CD8-positive, alpha-beta memory T cell (primary cell): ENCODE data around the gene PDGFD. TPM values are rescaled to one million over a fixed set of nuclear protein-coding genes. Genes with fewer than 3 reads are reported as not detected.

Source experiments
- CTCF ChIA-PET: fragments of 350-600 bp; sonication (Branson Sonifier 250); formaldehyde crosslinking; loops from one replicate; lab custom pipeline; 2021; ENCODE audit warnings: antibody characterized with exemption; lab: Charles Lee
- POLR2A ChIA-PET: fragments of 350-600 bp; sonication (Branson Sonifier 250); formaldehyde crosslinking; loops from one replicate; lab custom pipeline; 2021; ENCODE audit warnings: antibody characterized with exemption; lab: Charles Lee
- DNase-seq, 5 donors: peaks; one replicate each; pipeline versions ENCODE4 v3.0.0 to v3.0.0-alpha.2; 2020 to 2022; ENCODE audit warnings: mixed read lengths in 1 of 5
- H3K27ac ChIP-seq: one replicate; pipeline ENCODE4 v1.7.0; 2013; ENCODE audit warnings: low read depth, mild to moderate bottlenecking, low read length, moderate library complexity
- H3K27me3 ChIP-seq: 2 replicates; pipeline ENCODE4 v1.7.0; 2013; ENCODE audit warnings: low read length, mild to moderate bottlenecking; ENCODE audit not compliant: insufficient read depth, poor library complexity, severe bottlenecking
- H3K36me3 ChIP-seq: 2 replicates; pipeline ENCODE4 v1.7.0; 2013; ENCODE audit warnings: mild to moderate bottlenecking, low read length, moderate library complexity; ENCODE audit not compliant: insufficient read depth
- H3K4me1 ChIP-seq: 2 replicates; pipeline ENCODE4 v1.7.0; 2013; ENCODE audit warnings: mild to moderate bottlenecking, low read length, moderate library complexity; ENCODE audit not compliant: insufficient read depth
- H3K4me3 ChIP-seq: 2 replicates; pipeline ENCODE4 v1.7.0; 2013; ENCODE audit warnings: mild to moderate bottlenecking, low read length
- H3K9me3 ChIP-seq: 2 replicates; pipeline ENCODE4 v1.7.0; 2013; ENCODE audit warnings: mild to moderate bottlenecking, low read length
- H3K27ac Mint-ChIP-seq, 8 donors: one replicate each; pipeline ENCODE4 v1.8.0; 2020 to 2021; ENCODE audit warnings: mixed read lengths in 8 of 8, mild to moderate bottlenecking in 6 of 8, inconsistent platforms in 3 of 8, moderate library complexity in 3 of 8
- H3K27me3 Mint-ChIP-seq, 2 donors: one replicate each; pipeline ENCODE4 v1.8.0; 2020 to 2021; ENCODE audit warnings: mixed read lengths in 2 of 2, mild to moderate bottlenecking in 1 of 2, moderate library complexity in 1 of 2
- H3K36me3 Mint-ChIP-seq, 3 donors: one replicate each; pipeline ENCODE4 v1.8.0; 2020 to 2021; ENCODE audit warnings: mixed read lengths in 3 of 3, inconsistent platforms in 1 of 3, mild to moderate bottlenecking in 1 of 3
- H3K4me1 Mint-ChIP-seq, 3 donors: one replicate each; pipeline ENCODE4 v1.8.0; 2020 to 2021; ENCODE audit warnings: mixed read lengths in 3 of 3, inconsistent platforms in 1 of 3, mild to moderate bottlenecking in 1 of 3
- H3K4me3 Mint-ChIP-seq, 7 donors: one replicate each; pipeline ENCODE4 v1.8.0; 2020 to 2021; ENCODE audit warnings: mixed read lengths in 7 of 7, mild to moderate bottlenecking in 6 of 7, moderate library complexity in 4 of 7, inconsistent platforms in 2 of 7
- H3K9me3 Mint-ChIP-seq, 5 donors: one replicate each; pipeline ENCODE4 v1.8.0; 2020 to 2022; ENCODE audit warnings: mixed read lengths in 5 of 5, mild to moderate bottlenecking in 3 of 5, moderate library complexity in 2 of 5, inconsistent platforms in 1 of 5
- polyA plus RNA-seq: library from polyadenylated mRNA; unstranded; fragments of 300-500 nt; fragmentation: Illumina TruSeq; gene quantifications from one replicate; pipeline ENCODE4 v1.2.3, GENCODE V29; 2021
- total RNA-seq, 2 experiments: library from RNA; stranded (reverse); gene quantifications; one replicate each; pipeline ENCODE4 v1.2.3, GENCODE V29; 2021

PDGFD gene
- total and polyA plus RNA-seq, 3 experiments from 2014 or later, result 0.15 to 8.1 (median 0.29) TPM

DNA sequence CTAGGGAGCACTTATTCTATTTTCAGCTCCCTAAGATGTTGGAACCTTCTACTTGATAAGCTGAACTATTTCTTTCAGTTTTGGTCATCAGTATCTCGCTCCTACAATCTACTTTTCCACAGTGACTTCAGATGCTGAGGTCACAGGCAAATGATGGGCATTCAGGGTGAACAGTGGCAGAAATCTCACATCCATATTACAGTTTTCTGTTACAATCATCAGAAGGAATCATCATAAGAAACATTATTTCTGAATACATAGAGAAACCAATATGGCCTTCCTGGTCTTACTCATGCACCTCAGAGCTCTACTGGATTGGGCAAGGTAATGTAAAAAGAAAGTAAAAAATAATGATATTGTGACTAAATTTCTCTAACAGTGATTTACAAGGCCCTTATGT is 166.9 kb downstream of the PDGFD start:
- Mint-ChIP-seq H3K4me1 (no peaks in the 10 kb centered on the region), H3K4me3 (no peak overlapping the region), H3K27ac (no peak overlapping the region), H3K9me3 (no peaks in the 10 kb centered on the region), H3K27me3 (no peaks in the 10 kb centered on the region), H3K36me3 (no peaks in the 10 kb centered on the region)
- ChIA-PET POLR2A (no interaction called here), CTCF (no interaction called here)
- Histone ChIP-seq H3K27ac (no peak overlapping the region), H3K36me3 (no peaks in the 10 kb centered on the region), H3K4me1 (no peaks in the 10 kb centered on the region), H3K9me3 (no peaks in the 10 kb centered on the region), H3K4me3 (no peak overlapping the region), H3K27me3 (no peaks in the 10 kb centered on the region)
- DNase-seq, result no peak

DNA sequence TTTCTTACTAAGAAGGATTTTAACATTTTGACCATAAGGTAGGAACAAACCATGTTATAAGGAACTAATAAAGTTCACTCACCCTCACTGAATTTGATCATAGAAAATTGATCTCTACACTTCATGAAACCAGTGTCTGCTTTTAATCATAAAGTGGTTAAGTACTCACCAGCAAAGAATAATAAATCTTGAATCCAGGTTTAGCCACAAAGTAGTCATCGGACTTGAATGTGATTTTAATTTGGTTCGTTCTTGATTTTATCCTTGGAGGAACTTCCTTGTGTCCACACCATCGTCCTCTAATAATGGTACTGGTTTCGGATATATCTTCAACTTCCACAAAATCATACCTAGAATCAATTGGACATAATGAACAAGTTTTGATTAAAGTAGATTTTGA is 168.1 kb downstream of the PDGFD start:
- Histone ChIP-seq H3K9me3 (no peaks in the 10 kb centered on the region), H3K4me3 (no peak overlapping the region), H3K27me3 (no peaks in the 10 kb centered on the region), H3K27ac (no peak overlapping the region), H3K4me1 (no peaks in the 10 kb centered on the region), H3K36me3 (no peaks in the 10 kb centered on the region)
- Mint-ChIP-seq H3K27me3 (no peaks in the 10 kb centered on the region), H3K4me1 (no peaks in the 10 kb centered on the region), H3K9me3 (no peaks in the 10 kb centered on the region), H3K27ac (no peak overlapping the region), H3K36me3 (no peaks in the 10 kb centered on the region), H3K4me3 (no peak overlapping the region)
- ChIA-PET POLR2A (no interaction called here), CTCF (no interaction called here)
- DNase-seq, result no peak

DNA sequence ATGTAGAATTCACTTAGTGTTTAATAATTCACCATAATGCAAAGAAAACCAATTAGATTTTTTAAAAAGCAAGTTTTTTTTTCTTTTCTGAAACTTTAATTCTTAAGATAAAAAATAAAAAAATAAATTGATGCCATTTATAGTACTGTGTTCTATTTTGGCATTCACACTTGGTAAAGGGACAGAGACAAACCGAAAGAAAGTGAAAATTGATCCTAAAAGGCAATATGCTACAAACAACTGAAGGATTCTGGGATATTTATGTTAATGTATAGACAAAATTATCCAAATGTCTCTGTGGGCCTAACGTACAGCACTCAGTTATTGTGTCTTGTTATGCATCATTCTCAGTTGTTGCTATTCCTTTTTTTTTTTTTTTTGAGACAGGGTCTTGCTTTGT is 169.4 kb downstream of the PDGFD start:
- Histone ChIP-seq H3K4me1 (no peaks in the 10 kb centered on the region), H3K27me3 (no peaks in the 10 kb centered on the region), H3K36me3 (no peaks in the 10 kb centered on the region), H3K27ac (no peak overlapping the region), H3K9me3 (no peaks in the 10 kb centered on the region), H3K4me3 (no peak overlapping the region)
- Mint-ChIP-seq H3K9me3 (no peaks in the 10 kb centered on the region), H3K4me3 (no peak overlapping the region), H3K27me3 (no peaks in the 10 kb centered on the region), H3K27ac (no peak overlapping the region), H3K4me1 (no peaks in the 10 kb centered on the region), H3K36me3 (no peaks in the 10 kb centered on the region)
- ChIA-PET POLR2A (no interaction called here), CTCF (no interaction called here)
- no peak for DNase-seq

DNA sequence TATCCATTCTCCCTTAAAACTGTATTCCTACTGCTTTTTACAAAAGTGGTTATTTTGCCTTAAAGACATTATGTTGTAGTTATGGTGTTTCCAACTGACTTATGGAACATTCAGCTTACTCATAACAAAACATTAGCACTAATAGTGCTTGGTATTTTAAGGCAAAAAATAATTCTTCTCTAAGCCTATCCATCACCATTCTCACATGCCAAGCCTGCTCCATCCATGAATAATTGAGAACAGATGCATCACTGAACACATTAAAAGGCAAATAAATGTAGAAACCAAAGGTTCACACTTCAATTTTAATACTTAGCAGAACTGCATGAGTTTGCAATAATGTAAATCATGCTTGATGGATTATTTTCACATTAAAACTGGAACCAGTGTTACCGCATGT is 169.9 kb downstream of the PDGFD start:
- no peak for DNase-seq
- no peaks in the 10 kb centered on the region for H3K36me3 Mint-ChIP-seq
- no peaks in the 10 kb centered on the region for H3K36me3 ChIP-seq
- no peaks in the 10 kb centered on the region for H3K4me1 ChIP-seq
- no peak overlapping the region for H3K27ac Mint-ChIP-seq
- ChIA-PET POLR2A (no interaction called here), CTCF (no interaction called here)
- no peaks in the 10 kb centered on the region for H3K9me3 ChIP-seq
- H3K27me3 ChIP-seq, result no peaks in the 10 kb centered on the region
- no peaks in the 10 kb centered on the region for H3K27me3 Mint-ChIP-seq
- no peak overlapping the region for H3K4me3 ChIP-seq
- no peaks in the 10 kb centered on the region for H3K4me1 Mint-ChIP-seq
- no peaks in the 10 kb centered on the region for H3K9me3 Mint-ChIP-seq
- no peak overlapping the region for H3K27ac ChIP-seq
- H3K4me3 Mint-ChIP-seq, result no peak overlapping the region

DNA sequence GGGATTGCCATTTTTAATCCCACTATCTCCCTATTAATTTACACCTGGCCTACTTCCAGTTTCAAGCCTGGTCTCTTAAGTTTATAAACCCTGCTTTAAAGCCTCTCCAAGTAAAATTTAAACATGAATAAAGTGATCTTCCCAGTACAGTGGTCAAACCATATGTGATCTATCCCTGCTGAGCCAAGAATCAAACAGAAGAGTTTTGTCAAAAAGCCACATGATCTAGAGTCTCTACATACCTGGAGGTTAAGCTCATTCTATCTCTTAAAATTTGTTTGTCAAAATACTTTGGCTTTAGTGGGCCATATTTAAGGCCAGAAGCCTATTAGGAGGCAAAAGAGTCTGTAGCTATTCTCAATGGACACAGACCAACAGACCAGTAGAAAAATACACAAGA is 170.4 kb downstream of the PDGFD start:
- Mint-ChIP-seq H3K27me3 (no peaks in the 10 kb centered on the region), H3K9me3 (no peaks in the 10 kb centered on the region), H3K36me3 (no peaks in the 10 kb centered on the region), H3K4me3 (no peak overlapping the region), H3K4me1 (no peaks in the 10 kb centered on the region), H3K27ac (no peak overlapping the region)
- no peaks in the 10 kb centered on the region for H3K9me3 ChIP-seq
- no peaks in the 10 kb centered on the region for H3K36me3 ChIP-seq
- no peaks in the 10 kb centered on the region for H3K4me1 ChIP-seq
- POLR2A ChIA-PET, result no interaction called here
- H3K27me3 ChIP-seq, result no peaks in the 10 kb centered on the region
- no peak overlapping the region for H3K4me3 ChIP-seq
- DNase-seq, result no peak
- H3K27ac ChIP-seq, result no peak overlapping the region
- CTCF ChIA-PET, result no interaction called here

DNA sequence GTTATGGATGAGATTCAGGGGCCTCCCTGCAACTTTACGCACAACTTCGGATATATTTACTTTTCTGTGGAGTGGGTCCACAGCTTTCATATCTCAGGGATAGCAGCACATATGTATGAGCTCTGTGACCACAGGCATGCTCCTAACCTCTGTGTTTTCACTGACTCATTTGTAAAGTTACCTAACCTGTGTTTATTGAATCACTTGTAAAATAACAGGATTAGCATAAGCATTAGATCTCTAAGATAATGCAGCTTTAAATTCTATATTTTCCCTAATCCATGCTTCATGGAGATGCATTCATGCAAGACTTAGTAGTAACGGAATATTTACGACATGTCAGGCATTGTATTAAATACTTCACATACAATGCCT is 175.4 kb downstream of the PDGFD start:
- Histone ChIP-seq H3K36me3 (no peaks in the 10 kb centered on the region), H3K27me3 (no peaks in the 10 kb centered on the region), H3K9me3 (no peaks in the 10 kb centered on the region), H3K4me1 (no peaks in the 10 kb centered on the region), H3K27ac (no peak overlapping the region), H3K4me3 (no peak overlapping the region)
- CTCF ChIA-PET, result no interaction called here
- POLR2A ChIA-PET, result no interaction called here
- no peak overlapping the region for H3K4me3 Mint-ChIP-seq
- H3K9me3 Mint-ChIP-seq, result peaks cover 0 to 2% (median 0%) of the 10 kb centered on the region in 5 donors
- H3K27me3 Mint-ChIP-seq, result peaks cover 0 to 2% of the 10 kb centered on the region in 2 donors
- H3K36me3 Mint-ChIP-seq, result no peaks in the 10 kb centered on the region
- DNase-seq, result no peak
- H3K27ac Mint-ChIP-seq, result no peak overlapping the region
- no peaks in the 10 kb centered on the region for H3K4me1 Mint-ChIP-seq

DNA sequence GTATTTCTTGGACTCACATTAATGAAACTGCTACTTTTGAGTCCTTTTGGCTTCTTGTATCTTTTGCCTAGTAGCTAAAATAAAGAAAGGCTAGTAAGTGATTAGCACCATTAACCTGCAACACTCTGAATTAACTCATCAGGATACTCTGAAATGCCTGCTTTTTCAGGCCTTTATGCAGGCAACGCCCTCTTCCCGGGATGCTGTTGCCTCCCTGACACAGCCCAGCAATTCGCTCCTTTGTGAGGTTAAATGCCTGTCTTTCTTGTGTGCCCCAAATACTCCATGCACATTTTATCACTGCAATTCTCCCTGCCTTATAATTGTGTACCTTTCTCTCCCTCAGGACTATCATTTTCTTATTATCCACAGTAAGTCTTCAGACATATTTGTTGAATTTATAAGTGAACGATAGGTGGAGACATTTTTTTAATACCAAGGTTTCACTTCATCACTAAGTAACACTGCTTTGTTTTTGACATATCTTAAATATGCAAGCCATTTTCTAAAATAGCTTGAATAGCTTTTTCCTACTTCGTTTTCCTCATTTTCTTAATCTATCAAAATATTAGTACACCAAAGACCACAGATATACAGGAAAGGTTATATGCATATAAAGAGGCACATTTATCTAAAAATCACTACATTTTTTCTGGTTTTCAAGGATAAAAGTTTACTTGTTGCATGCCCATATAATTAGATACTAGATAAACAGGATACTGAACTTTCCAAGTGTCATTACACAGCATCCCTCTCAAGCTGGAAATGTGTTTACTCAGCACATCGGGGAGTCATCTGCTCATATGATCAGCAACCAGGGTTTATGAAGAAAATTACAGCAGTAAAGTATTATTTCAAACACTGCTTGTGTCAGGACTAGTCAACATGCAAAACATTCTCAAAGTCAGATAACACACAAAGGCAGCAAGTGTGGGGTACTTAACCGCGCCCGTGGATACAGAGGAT is 176.0 kb downstream of the PDGFD start:
- no peak overlapping the region for H3K4me3 ChIP-seq
- no peaks in the 10 kb centered on the region for H3K9me3 ChIP-seq
- H3K4me1 ChIP-seq, result no peaks in the 10 kb centered on the region
- no peak overlapping the region for H3K27ac ChIP-seq
- H3K36me3 ChIP-seq, result no peaks in the 10 kb centered on the region
- no peak for DNase-seq
- peaks cover 0 to 2% of the 10 kb centered on the region in 2 donors for H3K27me3 Mint-ChIP-seq
- H3K9me3 Mint-ChIP-seq, result peaks cover 0 to 2% (median 0%) of the 10 kb centered on the region in 5 donors
- H3K27ac Mint-ChIP-seq, result no peak overlapping the region
- POLR2A ChIA-PET, result no interaction called here
- H3K4me3 Mint-ChIP-seq, result no peak overlapping the region
- H3K4me1 Mint-ChIP-seq, result no peaks in the 10 kb centered on the region
- CTCF ChIA-PET, result no interaction called here
- H3K27me3 ChIP-seq, result no peaks in the 10 kb centered on the region
- no peaks in the 10 kb centered on the region for H3K36me3 Mint-ChIP-seq

DNA sequence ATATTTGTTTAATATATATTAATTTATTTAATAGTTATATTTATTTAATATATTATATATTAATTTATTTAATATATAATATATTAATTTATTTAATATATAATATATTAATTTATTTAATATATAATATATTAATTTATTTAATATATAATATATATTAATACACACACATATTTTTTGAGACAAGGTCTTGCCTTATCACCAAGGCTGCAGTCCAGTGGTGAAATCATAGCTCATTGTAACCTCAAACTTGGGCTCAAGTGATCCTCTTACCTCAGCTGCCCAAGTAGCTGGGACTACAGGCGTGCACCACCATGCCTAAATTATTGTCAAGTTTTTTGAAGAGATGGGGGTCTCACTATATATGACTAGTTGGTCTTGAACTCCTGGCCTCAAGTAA is 178.9 kb downstream of the PDGFD start:
- no peaks in the 10 kb centered on the region for H3K27me3 ChIP-seq
- H3K27ac ChIP-seq, result no peak overlapping the region
- ChIA-PET POLR2A (no interaction called here), CTCF (no interaction called here)
- Mint-ChIP-seq H3K9me3 (peaks cover 0 to 2% (median 0%) of the 10 kb centered on the region in 5 donors), H3K36me3 (no peaks in the 10 kb centered on the region), H3K27me3 (peaks cover 0 to 2% of the 10 kb centered on the region in 2 donors), H3K27ac (no peak overlapping the region), H3K4me3 (no peak overlapping the region), H3K4me1 (no peaks in the 10 kb centered on the region)
- H3K9me3 ChIP-seq, result no peaks in the 10 kb centered on the region
- H3K4me1 ChIP-seq, result no peaks in the 10 kb centered on the region
- no peak overlapping the region for H3K4me3 ChIP-seq
- no peaks in the 10 kb centered on the region for H3K36me3 ChIP-seq
- no peak for DNase-seq
